Astrocyte (in vitro differentiated cells and primary cell): Measurements from ENCODE around the gene STK35. TPM values are rescaled to one million over a fixed set of nuclear protein-coding genes. Genes with fewer than 3 reads are reported as not detected.

Source experiments
- DNase-seq: peaks from one replicate; pipeline ENCODE4 v3.0.0-alpha.2; 2010; ENCODE audit warnings: low read depth
- FAIRE-seq: peaks from 2 replicates; lab custom pipeline; 2011; peaks lifted over from hg19 to GRCh38; lab: Jason Lieb, UNC
- H2AFZ ChIP-seq: 2 replicates; pipeline ENCODE4 v1.6.0; 2012; ENCODE audit warnings: low read depth, low read length, inconsistent platforms
- H3K27ac ChIP-seq: 2 replicates; pipeline ENCODE4 v1.5.1; 2011; ENCODE audit warnings: low read depth, low read length, inconsistent platforms
- H3K27me3 ChIP-seq: 2 replicates; pipeline ENCODE4 v1.6.0; 2011; ENCODE audit warnings: low read length, inconsistent platforms; ENCODE audit not compliant: insufficient read depth
- H3K36me3 ChIP-seq: 2 replicates; pipeline ENCODE4 v1.5.1; 2011; ENCODE audit warnings: low read length, inconsistent platforms; ENCODE audit not compliant: insufficient read depth
- H3K4me1 ChIP-seq: 2 replicates; pipeline ENCODE4 v1.5.1; 2011; ENCODE audit warnings: low read length, inconsistent platforms; ENCODE audit not compliant: insufficient read depth
- H3K4me2 ChIP-seq: 2 replicates; pipeline ENCODE4 v1.6.0; 2012; ENCODE audit warnings: low read length, inconsistent platforms
- H3K4me3 ChIP-seq: 2 replicates; pipeline ENCODE4 v1.5.1; 2011; ENCODE audit warnings: low read depth, mild to moderate bottlenecking, low read length, inconsistent platforms; ENCODE audit not compliant: insufficient read depth
- H3K79me2 ChIP-seq: 2 replicates; pipeline ENCODE4 v1.6.0; 2012; ENCODE audit warnings: mild to moderate bottlenecking, low read length, inconsistent platforms; ENCODE audit not compliant: insufficient read depth
- H3K9ac ChIP-seq: 2 replicates; pipeline ENCODE4 v1.6.0; 2012; ENCODE audit warnings: mild to moderate bottlenecking, low read length, inconsistent platforms
- H3K9me3 ChIP-seq: 2 replicates; pipeline ENCODE4 v1.5.1; 2012; ENCODE audit warnings: low read depth, mild to moderate bottlenecking, low read length, inconsistent platforms; ENCODE audit not compliant: insufficient read depth
- H4K20me1 ChIP-seq: 2 replicates; pipeline ENCODE4 v1.6.0; 2012; ENCODE audit warnings: low read length, inconsistent platforms; ENCODE audit not compliant: insufficient read depth
- H3K27ac Mint-ChIP-seq: one replicate; pipeline ENCODE4 v1.8.0; 2021; ENCODE audit warnings: mild to moderate bottlenecking, mixed read lengths; ENCODE audit not compliant: unreplicated experiment
- H3K27me3 Mint-ChIP-seq: one replicate; pipeline ENCODE4 v1.8.0; 2021; ENCODE audit warnings: low read depth, mixed read lengths; ENCODE audit not compliant: unreplicated experiment
- H3K36me3 Mint-ChIP-seq: one replicate; pipeline ENCODE4 v1.8.0; 2021; ENCODE audit warnings: low read depth, mixed read lengths; ENCODE audit not compliant: unreplicated experiment
- H3K4me1 Mint-ChIP-seq: one replicate; pipeline ENCODE4 v1.8.0; 2021; ENCODE audit warnings: low read depth, mixed read lengths; ENCODE audit not compliant: unreplicated experiment
- H3K4me3 Mint-ChIP-seq: one replicate; pipeline ENCODE4 v1.8.0; 2021; ENCODE audit warnings: mild to moderate bottlenecking, moderate library complexity, mixed read lengths; ENCODE audit not compliant: unreplicated experiment
- H3K9me3 Mint-ChIP-seq: one replicate; pipeline ENCODE4 v1.8.0; 2021; ENCODE audit warnings: mild to moderate bottlenecking, mixed read lengths; ENCODE audit not compliant: unreplicated experiment
- EZH2 ChIP-seq: IDR thresholded peaks from 2 replicates; pipeline ENCODE4 v1.6.1; 2012; ENCODE audit warnings: mild to moderate bottlenecking, low read length, inconsistent platforms; ENCODE audit not compliant: insufficient read depth
- total RNA-seq: library from RNA; stranded (reverse); gene quantifications from 2 replicates; pipeline ENCODE4 v1.2.1, GENCODE V29; 2021
- TF ChIP-seq, protein P1 (sequence below): IDR thresholded peaks from 2 replicates; pipeline ENCODE4 v1.5.1; 2011; ENCODE audit warnings: low read depth, mild to moderate bottlenecking, inconsistent platforms, low read length, moderate library complexity; ENCODE audit not compliant: insufficient read depth

Gene STK35
- total RNA-seq, 1 donor from 2014 or later: 18.6 TPM

DNA sequence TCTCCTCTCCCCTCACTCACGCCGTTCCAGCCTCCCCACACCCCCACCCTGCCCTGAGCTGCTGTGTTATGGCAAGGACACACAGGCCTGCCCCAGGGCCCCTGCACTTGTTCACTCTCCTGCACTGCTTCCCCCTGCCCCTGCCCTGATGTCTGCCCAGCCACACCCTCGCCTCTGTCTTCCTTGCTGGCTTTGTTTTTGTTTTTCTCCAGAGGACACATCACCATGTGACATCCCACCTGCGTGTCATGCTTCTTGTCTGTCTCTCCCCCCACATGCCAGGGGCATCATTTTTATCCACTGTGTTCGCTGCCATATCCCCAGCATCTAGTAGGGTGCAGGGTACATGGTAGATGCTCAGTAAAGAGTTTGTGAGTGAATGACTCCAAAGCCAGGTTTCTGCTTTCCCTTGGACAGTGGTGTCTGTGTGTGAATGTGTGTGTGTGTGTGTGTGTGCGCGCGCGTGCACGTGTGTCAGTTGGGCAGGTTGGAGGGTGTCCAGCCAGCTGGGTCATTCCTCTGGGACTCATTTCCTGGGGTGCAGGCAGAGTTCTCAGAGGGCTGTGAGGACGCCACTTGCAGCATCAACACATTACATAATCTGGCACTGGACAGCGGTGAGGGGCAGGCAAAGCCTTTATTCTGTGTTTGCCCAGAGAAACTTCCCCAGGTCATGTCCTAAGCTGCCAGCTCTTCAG lies 60.6 kb downstream of the STK35 start:
- H3K27me3 ChIP-seq: peaks cover 4% of the 10 kb centered on the region
- DNase-seq: no peak
- H3K27ac Mint-ChIP-seq: no peak overlapping the region
- no peak overlapping the region for H3K4me3 ChIP-seq
- H3K4me1 ChIP-seq: no peaks in the 10 kb centered on the region
- H3K9me3 Mint-ChIP-seq: no peaks in the 10 kb centered on the region
- no peaks in the 10 kb centered on the region for H3K36me3 ChIP-seq
- no peaks in the 10 kb centered on the region for H3K4me1 Mint-ChIP-seq
- no peak overlapping the region for H3K4me2 ChIP-seq
- no peaks in the 10 kb centered on the region for H3K36me3 Mint-ChIP-seq
- no peaks in the 10 kb centered on the region for H3K79me2 ChIP-seq
- H3K9ac ChIP-seq: no peak overlapping the region
- no peaks in the 10 kb centered on the region for H3K9me3 ChIP-seq
- no peaks in the 10 kb centered on the region for H4K20me1 ChIP-seq
- no peak overlapping the region for H3K4me3 Mint-ChIP-seq
- TF ChIP-seq, protein P1, sequence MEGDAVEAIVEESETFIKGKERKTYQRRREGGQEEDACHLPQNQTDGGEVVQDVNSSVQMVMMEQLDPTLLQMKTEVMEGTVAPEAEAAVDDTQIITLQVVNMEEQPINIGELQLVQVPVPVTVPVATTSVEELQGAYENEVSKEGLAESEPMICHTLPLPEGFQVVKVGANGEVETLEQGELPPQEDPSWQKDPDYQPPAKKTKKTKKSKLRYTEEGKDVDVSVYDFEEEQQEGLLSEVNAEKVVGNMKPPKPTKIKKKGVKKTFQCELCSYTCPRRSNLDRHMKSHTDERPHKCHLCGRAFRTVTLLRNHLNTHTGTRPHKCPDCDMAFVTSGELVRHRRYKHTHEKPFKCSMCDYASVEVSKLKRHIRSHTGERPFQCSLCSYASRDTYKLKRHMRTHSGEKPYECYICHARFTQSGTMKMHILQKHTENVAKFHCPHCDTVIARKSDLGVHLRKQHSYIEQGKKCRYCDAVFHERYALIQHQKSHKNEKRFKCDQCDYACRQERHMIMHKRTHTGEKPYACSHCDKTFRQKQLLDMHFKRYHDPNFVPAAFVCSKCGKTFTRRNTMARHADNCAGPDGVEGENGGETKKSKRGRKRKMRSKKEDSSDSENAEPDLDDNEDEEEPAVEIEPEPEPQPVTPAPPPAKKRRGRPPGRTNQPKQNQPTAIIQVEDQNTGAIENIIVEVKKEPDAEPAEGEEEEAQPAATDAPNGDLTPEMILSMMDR: no peak
- no peak for TF ChIP-seq EZH2
- H2AFZ ChIP-seq: no peak overlapping the region
- no peak overlapping the region for H3K27ac ChIP-seq
- H3K27me3 Mint-ChIP-seq: peaks cover 27% of the 10 kb centered on the region
- no peak for FAIRE-seq

- H3K9me3 ChIP-seq: no peaks in the 10 kb centered on the region
- no peak overlapping the region for H3K4me3 ChIP-seq
- no peaks in the 10 kb centered on the region for H3K9me3 Mint-ChIP-seq
- H3K4me1 ChIP-seq: no peaks in the 10 kb centered on the region
- no peak overlapping the region for H3K4me2 ChIP-seq
- no peaks in the 10 kb centered on the region for H3K36me3 ChIP-seq
- H3K27me3 ChIP-seq: peaks cover 4% of the 10 kb centered on the region
- FAIRE-seq (no peak), DNase-seq (no peak)
- H2AFZ ChIP-seq: no peak overlapping the region
- no peaks in the 10 kb centered on the region for H3K36me3 Mint-ChIP-seq
- H3K27ac ChIP-seq: no peak overlapping the region
- peaks cover 29% of the 10 kb centered on the region for H3K27me3 Mint-ChIP-seq
- no peaks in the 10 kb centered on the region for H3K4me1 Mint-ChIP-seq
- H4K20me1 ChIP-seq: no peaks in the 10 kb centered on the region
- no peak overlapping the region for H3K9ac ChIP-seq
- TF ChIP-seq, protein P1: no peak
- no peak for TF ChIP-seq EZH2
- no peaks in the 10 kb centered on the region for H3K79me2 ChIP-seq
- no peak overlapping the region for H3K27ac Mint-ChIP-seq
- H3K4me3 Mint-ChIP-seq: no peak overlapping the region
Observed at GRCh38 chr20:2162823-2163166, 61.2 kb downstream of the STK35 start.

GRCh38 chr20:2163312-2163711 lies 61.7 kb downstream of the STK35 start:
- no peak overlapping the region for H3K27ac Mint-ChIP-seq
- H3K4me2 ChIP-seq: no peak overlapping the region
- no peak overlapping the region for H3K4me3 ChIP-seq
- H3K9me3 Mint-ChIP-seq: no peaks in the 10 kb centered on the region
- H3K4me1 Mint-ChIP-seq: no peaks in the 10 kb centered on the region
- H4K20me1 ChIP-seq: no peaks in the 10 kb centered on the region
- H3K4me3 Mint-ChIP-seq: no peak overlapping the region
- H3K27ac ChIP-seq: no peak overlapping the region
- H3K36me3 Mint-ChIP-seq: no peaks in the 10 kb centered on the region
- FAIRE-seq: no peak
- TF ChIP-seq, protein P1: no peak
- no peaks in the 10 kb centered on the region for H3K36me3 ChIP-seq
- peaks cover 4% of the 10 kb centered on the region for H3K27me3 ChIP-seq
- no peak for DNase-seq
- H2AFZ ChIP-seq: no peak overlapping the region
- H3K4me1 ChIP-seq: no peaks in the 10 kb centered on the region
- peaks cover 32% of the 10 kb centered on the region for H3K27me3 Mint-ChIP-seq
- H3K79me2 ChIP-seq: no peaks in the 10 kb centered on the region
- H3K9ac ChIP-seq: no peak overlapping the region
- H3K9me3 ChIP-seq: no peaks in the 10 kb centered on the region
